Neural cell (in vitro differentiated cells): ENCODE data around the gene TMEM19. TPM values are rescaled to one million over a fixed set of nuclear protein-coding genes. Genes with fewer than 3 reads are reported as not detected.
"Not testable (repeated sequence)": the region's sequence is repeated elsewhere in the genome, so short reads cannot be mapped to it uniquely, and the experiment has no call there.

Experiments
- H2AFZ ChIP-seq: fragments of 200-600, 300-800 bp; sonication (generic), shearing (Covaris generic); 2 replicates; pipeline ENCODE4 v1.6.0; 2014; ENCODE audit warnings: low read depth, mild to moderate bottlenecking, antibody characterized with exemption, low read length, moderate library complexity
- H3F3A ChIP-seq: fragments of 200-600 bp; shearing (Covaris generic); 2 replicates; pipeline ENCODE4 v1.6.1; 2016; ENCODE audit warnings: mild to moderate bottlenecking, moderate library complexity, mixed read lengths, antibody characterized with exemption, low read length; ENCODE audit not compliant: insufficient read depth, poor library complexity, severe bottlenecking
- H3K27ac ChIP-seq: fragments of 200-600, 300-800 bp; sonication (generic), shearing (Covaris generic); 2 replicates; pipeline ENCODE4 v1.5.1; 2014; ENCODE audit warnings: mild to moderate bottlenecking, low read length, moderate library complexity
- H3K27me3 ChIP-seq: fragments of 300-800, 200-600 bp; sonication (generic), shearing (Covaris generic); 2 replicates; pipeline ENCODE4 v1.6.0; 2014; ENCODE audit warnings: mild to moderate bottlenecking, low read depth, low read length, moderate library complexity; ENCODE audit not compliant: insufficient read depth
- H3K36me3 ChIP-seq: fragments of 300-800, 200-600 bp; sonication (generic), shearing (Covaris generic); 2 replicates; pipeline ENCODE4 v1.5.1; 2014; ENCODE audit warnings: mild to moderate bottlenecking, antibody characterized with exemption, low read length, moderate library complexity; ENCODE audit not compliant: insufficient read depth
- H3K4me2 ChIP-seq: fragments of 300-800, 200-600 bp; sonication (generic), shearing (Covaris generic); 2 replicates; pipeline ENCODE4 v1.6.0; 2014; ENCODE audit warnings: mild to moderate bottlenecking, low read length
- H3K4me3 ChIP-seq: fragments of 300-800, 200-600 bp; sonication (generic), shearing (Covaris generic); 2 replicates; pipeline ENCODE4 v1.5.1; 2014; ENCODE audit warnings: mild to moderate bottlenecking, low read length, moderate library complexity
- H3K79me2 ChIP-seq: fragments of 200-600 bp; shearing (Covaris generic); replicated peaks from 2 replicates; pipeline ENCODE4 v1.6.0; 2014; ENCODE audit warnings: mild to moderate bottlenecking, low read length, moderate library complexity; ENCODE audit not compliant: insufficient read depth
- H3K9ac ChIP-seq: fragments of 300-800, 200-600 bp; sonication (generic), shearing (Covaris generic); 2 replicates; pipeline ENCODE4 v1.6.1; 2016; ENCODE audit warnings: mild to moderate bottlenecking, low read length, mixed read lengths
- H3K9me2 ChIP-seq: fragments of 200-600 bp; shearing (Covaris generic); 2 replicates; pipeline ENCODE4 v1.6.1; 2016; ENCODE audit warnings: mild to moderate bottlenecking, low read length, mixed read lengths; ENCODE audit not compliant: insufficient read depth
- H3K9me3 ChIP-seq: fragments of 200-600, 300-800 bp; sonication (generic), shearing (Covaris generic); 2 replicates; pipeline ENCODE4 v1.6.1; 2016; ENCODE audit warnings: mild to moderate bottlenecking, mixed run types, low read length, moderate library complexity, mixed read lengths
- H4K20me1 ChIP-seq: fragments of 200-600 bp; shearing (Covaris generic); 2 replicates; pipeline ENCODE4 v1.6.1; 2016; ENCODE audit warnings: mild to moderate bottlenecking, mixed run types; ENCODE audit not compliant: insufficient read depth
- CTCF ChIP-seq: fragments of 450-650 bp; IDR thresholded peaks from 2 replicates; pipeline ENCODE4 v1.5.1; 2014; ENCODE audit warnings: antibody characterized with exemption, mild to moderate bottlenecking, moderate library complexity; ENCODE audit not compliant: poor library complexity, severe bottlenecking
- EP300 ChIP-seq: fragments of 450-650 bp; conservative IDR thresholded peaks from 2 replicates; pipeline ENCODE4 v1.6.1; 2014; ENCODE audit warnings: antibody characterized with exemption, mild to moderate bottlenecking, moderate library complexity; ENCODE audit not compliant: poor library complexity, severe bottlenecking
- EZH2 ChIP-seq: fragments of 200-600, 300-800 bp; shearing (Covaris generic), sonication (generic); IDR thresholded peaks from 2 replicates; pipeline ENCODE4 v1.6.1; 2014; ENCODE audit warnings: antibody characterized with exemption, low read length, borderline replicate concordance, mild to moderate bottlenecking; ENCODE audit not compliant: insufficient read depth, poor library complexity, severe bottlenecking
- MXI1 ChIP-seq: fragments of 450-650 bp; conservative IDR thresholded peaks from 2 replicates; pipeline ENCODE4 v1.6.1; 2014; ENCODE audit warnings: antibody characterized with exemption, mild to moderate bottlenecking; ENCODE audit not compliant: poor library complexity, severe bottlenecking
- POLR2AphosphoS5 ChIP-seq: IDR thresholded peaks from 2 replicates; pipeline ENCODE4 v1.6.1; 2012
- RAD21 ChIP-seq: fragments of 450-650 bp; conservative IDR thresholded peaks from 2 replicates; pipeline ENCODE4 v1.6.1; 2014; ENCODE audit warnings: antibody characterized with exemption, mild to moderate bottlenecking, moderate library complexity
- REST ChIP-seq: IDR thresholded peaks from 2 replicates; pipeline ENCODE4 v1.6.1; 2012; ENCODE audit warnings: borderline replicate concordance
- SMC3 ChIP-seq: fragments of 450-650 bp; conservative IDR thresholded peaks from 2 replicates; pipeline ENCODE4 v1.6.1; 2014; ENCODE audit warnings: antibody characterized with exemption, mild to moderate bottlenecking, moderate library complexity; ENCODE audit not compliant: poor library complexity
- TAF1 ChIP-seq: IDR thresholded peaks from 2 replicates; pipeline ENCODE4 v1.6.1; 2012; ENCODE audit warnings: low read depth
- polyA plus RNA-seq: library from polyadenylated mRNA; depleted of rRNA; stranded (reverse); fragments of >200 nt; gene quantifications from 2 replicates; pipeline ENCODE4 v1.2.3, GENCODE V29; 2014

TMEM19 gene
- polyA plus RNA-seq, 1 donor from 2014 or later: 24.2 TPM

- Histone ChIP-seq H3K4me2 (no peak overlapping the region), H3K4me3 (no peak overlapping the region)
- TF ChIP-seq CTCF (no peak), EZH2 (no peak), TAF1 (no peak), MXI1 (no peak), POLR2AphosphoS5 (no peak), SMC3 (no peak), REST (no peak), RAD21 (no peak), EP300 (no peak)
Observed at GRCh38 chr12:71691504-71692129, 5.7 kb downstream of the TMEM19 start.

GRCh38 chr12:71693126-71693525 lies 7.2 kb downstream of the TMEM19 start:
- H3K9me2 ChIP-seq: no peaks in the 10 kb centered on the region
- H3K9me3 ChIP-seq: no peaks in the 10 kb centered on the region
- no peak overlapping the region for H3K4me2 ChIP-seq
- no peaks in the 10 kb centered on the region for H4K20me1 ChIP-seq
- H3K27ac ChIP-seq: no peak overlapping the region
- peaks cover 4% of the 10 kb centered on the region for H3K79me2 ChIP-seq
- no peaks in the 10 kb centered on the region for H3K36me3 ChIP-seq
- TF ChIP-seq TAF1 (no peak), EP300 (no peak), RAD21 (no peak), REST (no peak), MXI1 (no peak), CTCF (no peak), SMC3 (no peak), POLR2AphosphoS5 (no peak), EZH2 (no peak)
- H2AFZ ChIP-seq: no peak overlapping the region
- no peak overlapping the region for H3K9ac ChIP-seq
- no peaks in the 10 kb centered on the region for H3K27me3 ChIP-seq
- no peak overlapping the region for H3K4me3 ChIP-seq
- no peaks in the 10 kb centered on the region for H3F3A ChIP-seq

More at GRCh38 chr12:71691504-71692129, 5.7 kb downstream of the TMEM19 start:
- Histone ChIP-seq H3K79me2 (peaks cover 9% of the 10 kb centered on the region), H3K36me3 (no peaks in the 10 kb centered on the region), H3K27me3 (no peaks in the 10 kb centered on the region), H4K20me1 (no peaks in the 10 kb centered on the region), H3K27ac (no peak overlapping the region), H3K9me3 (no peaks in the 10 kb centered on the region), H2AFZ (no peak overlapping the region), H3K9ac (no peak overlapping the region), H3F3A (no peaks in the 10 kb centered on the region), H3K9me2 (no peaks in the 10 kb centered on the region)

GRCh38 chr12:71693651-71694050 lies 7.8 kb downstream of the TMEM19 start:
- not testable (repeated sequence) for H4K20me1 ChIP-seq, H3K9ac ChIP-seq, H3K4me3 ChIP-seq, H3K4me2 ChIP-seq, H3K9me2 ChIP-seq, H3K27me3 ChIP-seq, H3K27ac ChIP-seq, H3K36me3 ChIP-seq, H3F3A ChIP-seq, H3K79me2 ChIP-seq, H2AFZ ChIP-seq, H3K9me3 ChIP-seq
